Fibroblast of lung (primary cell): ENCODE results near the gene KIAA1549. TPM values are rescaled to one million over a fixed set of nuclear protein-coding genes. Genes with fewer than 3 reads are reported as not detected.
A peak's percentile ranks its signal among the peaks of the same experiment; 100 is the strongest.

Experiments used
- DNase-seq, 2 donors: peaks; one replicate each; pipeline versions ENCODE4 v3.0.0 to v3.0.0-alpha.2; 2010; ENCODE audit warnings: low read depth in 2 of 2
- H2AFZ ChIP-seq: 2 replicates; pipeline ENCODE4 v1.5.1; 2012; ENCODE audit warnings: low read length, control low read depth, inconsistent platforms
- H3K27ac ChIP-seq: 2 replicates; pipeline ENCODE4 v1.5.1; 2011; ENCODE audit warnings: low read length, control low read depth; ENCODE audit not compliant: insufficient read depth
- H3K27me3 ChIP-seq: 2 replicates; pipeline ENCODE4 v1.5.1; 2011; ENCODE audit warnings: mild to moderate bottlenecking, low read length; ENCODE audit not compliant: control insufficient read depth, insufficient read depth
- H3K36me3 ChIP-seq: 2 replicates; pipeline ENCODE4 v1.5.1; 2011; ENCODE audit warnings: low read length; ENCODE audit not compliant: control insufficient read depth, insufficient read depth
- H3K4me1 ChIP-seq: 2 replicates; pipeline ENCODE4 v1.5.1; 2011; ENCODE audit warnings: low read length; ENCODE audit not compliant: control insufficient read depth, insufficient read depth; ENCODE audit errors: extremely low read depth
- H3K4me2 ChIP-seq: 2 replicates; pipeline ENCODE4 v1.5.1; 2011; ENCODE audit warnings: low read length, control low read depth; ENCODE audit not compliant: insufficient read depth; ENCODE audit errors: extremely low read depth
- H3K4me3 ChIP-seq, 4 experiments: fragments of 200-600 bp in 1 of 4; sonication (generic) in 1 of 4; replicated peaks in 1 of 4; 2 replicates each; pipeline ENCODE4 v1.5.1; 2011 to 2016; ENCODE audit warnings: low read length in 4 of 4, low read depth in 3 of 4, mild to moderate bottlenecking in 3 of 4, control low read depth in 2 of 4, inconsistent platforms in 1 of 4, mixed read lengths in 1 of 4; ENCODE audit not compliant: insufficient read depth in 1 of 4; ENCODE audit errors: control extremely low read depth in 1 of 4
- H3K79me2 ChIP-seq: 2 replicates; pipeline ENCODE4 v1.5.1; 2012; ENCODE audit warnings: mild to moderate bottlenecking, low read length, inconsistent platforms; ENCODE audit not compliant: control insufficient read depth, insufficient read depth
- H3K9ac ChIP-seq: 2 replicates; pipeline ENCODE4 v1.5.1; 2011; ENCODE audit warnings: mild to moderate bottlenecking, low read length, control low read depth; ENCODE audit not compliant: insufficient read depth
- H3K9me3 ChIP-seq: 2 replicates; pipeline ENCODE4 v1.5.1; 2012; ENCODE audit warnings: low read depth, low read length; ENCODE audit not compliant: control insufficient read depth, insufficient read depth
- H4K20me1 ChIP-seq: 2 replicates; pipeline ENCODE4 v1.5.1; 2011; ENCODE audit warnings: low read length; ENCODE audit not compliant: control insufficient read depth, insufficient read depth; ENCODE audit errors: extremely low read depth
- CTCF ChIP-seq, 2 donors: IDR thresholded peaks in 1 of 2; conservative IDR thresholded peaks in 1 of 2; 1 replicate in 1 of 2; 2 replicates in 1 of 2; pipeline ENCODE4 v1.5.1; 2011 to 2012; ENCODE audit warnings: low read length in 2 of 2, control low read depth in 1 of 2, inconsistent platforms in 1 of 2, low read depth in 1 of 2, mild to moderate bottlenecking in 1 of 2
- EZH2 ChIP-seq: IDR thresholded peaks from 2 replicates; pipeline ENCODE4 v1.5.1; 2012; ENCODE audit warnings: low read length, control low read depth, mild to moderate bottlenecking; ENCODE audit errors: missing control alignments
- polyA plus RNA-seq, 2 donors: library from polyadenylated mRNA; depleted of rRNA in 1 of 2; stranded (reverse) in 1 of 2; unstranded in 1 of 2; fragments of >200 nt; gene quantifications; 2 replicates each; pipeline ENCODE4 v1.2.1, GENCODE V29; 2011 to 2012; ENCODE audit warnings: missing spikeins in 1 of 2
- total RNA-seq: library from RNA; depleted of rRNA; stranded (reverse); fragments of >200 nt; gene quantifications from 2 replicates; pipeline ENCODE4 v1.2.1, GENCODE V29; 2014

The KIAA1549 gene
- total and polyA plus RNA-seq, 2 donors (not counting 1 experiment from before 2014, with no cell fraction given) = 0.48 to 0.66 TPM

- Histone ChIP-seq H3K9me3 (no peaks in the 10 kb centered on the region), H3K4me1 (no peaks in the 10 kb centered on the region), H3K27ac (no peak overlapping the region), H3K4me2 (peak overlapping the region; percentile 8), H2AFZ (no peak overlapping the region), H3K36me3 (no peaks in the 10 kb centered on the region), H3K27me3 (no peaks in the 10 kb centered on the region), H3K4me3 (no peak overlapping the region), H4K20me1 (no peaks in the 10 kb centered on the region), H3K79me2 (no peaks in the 10 kb centered on the region), H3K9ac (no peak overlapping the region)
- no peak for TF ChIP-seq EZH2
- no peak for TF ChIP-seq CTCF (conservative IDR thresholded peaks at IDR 0.05 in 1 of 2, IDR thresholded peaks at IDR 0.05 in 1 of 2; ENCODE audit: low read depth in 1 of 2, low read length in 2 of 2)
- DNase-seq = peak; percentile 40 to 99
Measured at GRCh38 chr7:138875794-138876193, 105.4 kb downstream of the KIAA1549 start.

GRCh38 chr7:138873220-138873892, 107.8 kb downstream of the KIAA1549 start:
- Histone ChIP-seq H3K79me2 (no peaks in the 10 kb centered on the region), H3K27ac (no peak overlapping the region), H3K4me3 (no peak overlapping the region), H2AFZ (no peak overlapping the region), H3K9me3 (no peaks in the 10 kb centered on the region), H4K20me1 (no peaks in the 10 kb centered on the region), H3K4me2 (no peak overlapping the region), H3K36me3 (no peaks in the 10 kb centered on the region), H3K4me1 (no peaks in the 10 kb centered on the region), H3K27me3 (no peaks in the 10 kb centered on the region), H3K9ac (no peak overlapping the region)
- DNase-seq = no peak
- TF ChIP-seq CTCF (conservative IDR thresholded peaks at IDR 0.05 in 1 of 2, IDR thresholded peaks at IDR 0.05 in 1 of 2; ENCODE audit: low read depth in 1 of 2, low read length in 2 of 2) (no peak), EZH2 (no peak)

GRCh38 chr7:138872576-138872975, 108.6 kb downstream of the KIAA1549 start:
- H3K36me3 ChIP-seq = no peaks in the 10 kb centered on the region
- H3K4me2 ChIP-seq = no peak overlapping the region
- H4K20me1 ChIP-seq = no peaks in the 10 kb centered on the region
- H2AFZ ChIP-seq = no peak overlapping the region
- no peak overlapping the region for H3K9ac ChIP-seq
- peak in 1 of 2 donors; percentile 57 for DNase-seq
- H3K4me3 ChIP-seq = no peak overlapping the region
- H3K27me3 ChIP-seq = no peaks in the 10 kb centered on the region
- no peaks in the 10 kb centered on the region for H3K9me3 ChIP-seq
- H3K27ac ChIP-seq = no peak overlapping the region
- TF ChIP-seq CTCF (conservative IDR thresholded peaks at IDR 0.05 in 1 of 2, IDR thresholded peaks at IDR 0.05 in 1 of 2; ENCODE audit: low read depth in 1 of 2, low read length in 2 of 2) = no peak
- no peaks in the 10 kb centered on the region for H3K79me2 ChIP-seq
- H3K4me1 ChIP-seq = no peaks in the 10 kb centered on the region
